GM10266 (cell line): ENCODE measurements around the gene PARP14.
A peak's percentile ranks its signal among the peaks of the same experiment; 100 is the strongest.

ENCODE experiments used
- DNase-seq: peaks from one replicate; pipeline ENCODE4 v3.0.0; 2012; ENCODE audit errors: extremely low spot score
- CTCF ChIP-seq: IDR thresholded peaks from 2 replicates; pipeline ENCODE4 v1.5.1; 2012; ENCODE audit warnings: mild to moderate bottlenecking, low read depth; ENCODE audit not compliant: control insufficient read depth, insufficient read depth; ENCODE audit errors: missing control alignments

The PARP14 gene

DNA sequence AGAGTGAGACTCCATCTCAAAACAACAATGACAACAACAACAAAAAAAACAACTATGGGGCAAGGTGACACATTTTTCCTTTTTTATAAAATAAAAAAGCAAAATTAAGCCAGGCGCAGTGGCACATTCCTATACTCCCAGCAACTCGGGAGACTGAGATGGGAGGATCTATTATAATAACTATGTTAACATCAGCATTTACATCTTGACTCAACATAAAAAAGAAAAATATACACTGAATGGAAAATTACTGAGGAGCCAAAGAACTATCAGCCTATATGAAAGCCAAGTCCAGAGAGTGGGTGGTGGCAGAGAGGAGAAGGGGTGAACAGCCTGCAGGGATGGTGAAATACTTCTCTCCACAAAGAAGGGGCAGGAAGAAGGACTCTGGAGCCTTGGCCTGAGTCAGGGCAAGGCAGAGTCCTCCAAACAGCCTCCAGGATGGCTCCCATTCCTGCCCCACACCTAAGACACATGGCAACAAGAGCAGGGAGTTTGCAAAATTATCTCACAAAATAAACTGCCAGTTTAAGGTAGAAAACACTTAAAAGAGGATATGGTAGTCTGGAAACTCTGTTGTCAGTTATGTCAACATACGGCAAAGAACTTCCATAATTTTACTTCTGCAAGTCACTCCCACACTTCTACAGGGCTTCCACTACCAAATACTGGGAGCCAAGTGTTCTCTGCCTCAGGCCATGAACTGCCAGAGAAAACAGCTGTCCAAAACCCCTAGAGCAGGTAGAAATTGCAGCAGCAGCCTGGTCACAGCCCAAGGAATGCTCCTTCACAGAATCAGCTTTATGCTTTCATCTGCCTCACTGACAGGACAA lies 87.1 kb downstream of the PARP14 start:
- no peak for TF ChIP-seq CTCF
- DNase-seq: no peak

DNA sequence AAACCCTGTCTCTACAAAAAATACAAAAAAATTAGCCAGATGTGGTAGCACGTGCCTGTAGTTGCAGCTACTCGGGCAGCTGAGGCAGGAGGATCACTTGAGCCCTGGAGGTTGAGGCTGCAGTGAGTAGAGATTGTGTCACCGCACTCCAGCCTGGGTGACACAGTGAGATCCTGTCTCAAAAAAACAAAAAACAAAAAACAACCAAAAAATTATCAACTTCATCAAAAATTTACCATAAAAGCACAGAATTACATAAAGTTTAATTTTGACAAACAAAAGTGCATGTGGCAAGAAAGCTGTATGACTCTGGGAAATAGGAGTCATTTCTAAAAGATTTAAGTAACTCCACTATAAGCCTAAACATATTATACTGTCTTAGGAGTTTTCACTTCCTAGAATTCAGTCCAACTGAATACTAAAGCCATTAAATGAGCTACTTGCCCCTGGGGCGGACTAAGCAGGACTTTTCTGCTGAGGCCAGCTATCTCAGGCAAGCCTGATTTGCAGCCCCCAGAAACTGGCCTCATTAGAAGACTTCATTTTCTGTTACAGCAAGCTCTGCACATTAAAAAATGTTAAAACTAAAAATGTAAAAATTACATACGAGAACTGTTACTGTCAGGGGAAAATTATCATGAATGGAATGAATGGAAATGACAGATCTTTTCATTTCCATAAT lies 90.0 kb downstream of the PARP14 start:
- no peak for TF ChIP-seq CTCF
- DNase-seq: no peak

DNA sequence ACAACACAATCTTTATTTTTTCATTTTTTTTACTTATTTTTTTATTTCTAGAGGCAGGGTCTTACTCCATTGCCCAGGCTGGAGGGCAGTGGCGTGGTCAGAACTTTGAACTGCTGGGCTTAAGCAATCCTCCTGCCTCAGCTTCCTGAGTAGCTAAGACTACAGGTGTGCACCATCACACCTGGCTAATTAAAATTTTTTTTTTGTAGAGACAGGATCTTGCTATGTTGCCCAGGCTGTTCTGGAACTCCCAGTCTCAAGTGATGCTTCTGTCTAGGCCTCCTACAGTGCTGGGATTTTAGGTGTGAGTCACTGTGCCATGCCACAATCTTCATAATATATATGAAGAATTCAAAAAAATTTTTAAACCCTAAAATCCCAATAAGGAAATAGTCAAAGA lies 92.2 kb downstream of the PARP14 start:
- no peak for DNase-seq
- TF ChIP-seq CTCF: no peak

DNA sequence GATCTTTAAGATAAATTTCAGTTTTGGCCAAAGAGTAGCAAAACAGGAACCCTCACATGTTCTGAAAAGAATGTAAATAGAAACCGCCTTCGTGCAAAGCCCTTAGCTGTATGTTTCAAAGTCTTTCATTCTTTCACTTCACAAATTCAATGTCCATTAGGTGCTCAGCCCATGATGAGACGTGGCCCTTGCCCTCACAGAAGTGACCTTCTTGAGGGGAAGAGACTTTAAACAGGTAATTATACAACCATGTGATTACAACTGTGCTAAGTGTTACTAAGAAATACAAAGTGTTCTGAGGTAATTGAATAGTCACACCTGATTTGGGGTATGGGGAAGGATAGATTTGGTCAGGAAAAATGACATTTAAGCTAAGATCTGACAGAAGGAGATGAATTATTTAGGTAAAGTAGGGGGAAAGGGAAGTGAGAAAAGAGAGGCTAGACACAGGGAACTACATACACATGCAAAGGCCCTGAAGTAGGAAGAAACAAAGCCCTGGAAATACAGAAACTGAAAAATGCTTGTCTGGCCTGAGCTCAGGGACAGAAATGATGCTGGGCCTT lies 93.4 kb downstream of the PARP14 start:
- TF ChIP-seq CTCF: no peak
- peak; percentile 44 for DNase-seq

GRCh38 chr3:122774564-122774963 lies 93.9 kb downstream of the PARP14 start:
- TF ChIP-seq CTCF: no peak
- DNase-seq: no peak

DNA sequence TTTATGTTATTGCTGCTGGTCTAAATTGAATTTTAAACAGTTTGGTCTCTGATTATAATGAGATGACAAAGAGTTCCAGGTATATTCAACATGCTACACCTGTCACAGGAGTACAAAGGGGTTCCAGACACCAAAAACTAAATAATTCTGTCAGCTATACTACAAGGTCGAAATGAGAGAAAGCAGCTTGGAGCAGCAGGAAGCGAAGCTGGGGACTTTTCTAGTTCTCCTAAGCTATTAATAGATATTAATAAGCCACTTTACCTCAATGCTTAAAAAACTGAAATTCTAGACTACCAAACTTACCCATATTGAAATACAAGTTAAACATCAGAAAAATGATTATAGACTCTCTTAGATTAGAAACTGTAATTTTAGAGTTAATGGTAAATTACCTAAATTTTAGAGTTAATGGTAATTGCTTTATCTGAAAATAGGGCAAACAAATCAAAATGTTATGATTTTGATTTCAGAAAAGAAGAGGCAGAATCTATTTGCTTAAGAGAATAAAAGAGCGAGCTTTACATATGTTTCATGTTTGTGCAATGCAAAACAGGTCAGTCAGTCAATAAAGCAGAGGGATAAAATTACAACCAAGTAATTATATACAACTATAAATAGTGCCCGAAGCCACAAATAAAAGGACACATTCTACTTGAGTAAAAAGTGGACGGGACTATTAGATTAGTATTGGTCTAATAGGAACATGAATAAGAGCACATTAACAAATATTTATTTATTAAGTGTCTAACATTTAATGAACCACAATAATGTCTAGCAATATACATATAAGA lies 96.2 kb downstream of the PARP14 start:
- TF ChIP-seq CTCF: no peak
- no peak for DNase-seq
